K562 (cell line): ENCODE data around the gene XRCC5. TPM values are rescaled to one million over a fixed set of nuclear protein-coding genes. Genes with fewer than 3 reads are reported as not detected.

Experiments
- CBX8 ChIP-seq: fragments of 200-600 bp; sonication (generic); IDR thresholded peaks from 2 replicates; pipeline ENCODE4 v1.6.1; 2012; ENCODE audit warnings: borderline replicate concordance, mixed run types, low read depth, mild to moderate bottlenecking, moderate library complexity, mixed read lengths, low read length, control low read depth, inconsistent platforms; ENCODE audit not compliant: poor library complexity, severe bottlenecking; ENCODE audit errors: extremely low read depth
- CHD2 ChIP-seq: IDR thresholded peaks from 2 replicates; pipeline ENCODE4 v1.6.1; 2011; ENCODE audit warnings: low read depth, low read length
- CREB1 ChIP-seq, 2 experiments: sonication (generic) in 1 of 2; formaldehyde crosslinking in 1 of 2; IDR thresholded peaks; 2 replicates each; pipeline versions ENCODE4 v1.6.1 to v1.8.0; 2012 to 2022; ENCODE audit warnings: inconsistent platforms in 1 of 2, mild to moderate bottlenecking in 1 of 2, missing genetic modification reagents in 1 of 2, moderate library complexity in 1 of 2
- CREBBP ChIP-seq: IDR thresholded peaks from one replicate; pipeline ENCODE4 v1.6.1; 2012; ENCODE audit warnings: low read depth, mild to moderate bottlenecking, control low read depth, inconsistent platforms, low read length
- CREM ChIP-seq: IDR thresholded peaks from 2 replicates; pipeline ENCODE4 v1.6.1; 2014; ENCODE audit warnings: antibody characterized with exemption, low read depth
- ESRRB ChIP-seq: fragments of 250-450 bp; sonication (Bioruptor Pico); IDR thresholded peaks from 2 replicates; pipeline ENCODE4 v1.5.0; 2020; ENCODE audit warnings: mild to moderate bottlenecking, moderate library complexity, borderline replicate concordance
- HDAC6 ChIP-seq: IDR thresholded peaks from 2 replicates; pipeline ENCODE4 v1.6.1; 2012; ENCODE audit warnings: low read depth, mild to moderate bottlenecking, control low read depth, inconsistent platforms, low read length, moderate library complexity
- KHSRP ChIP-seq: fragments of 450-650 bp; IDR thresholded peaks from 2 replicates; pipeline ENCODE4 v1.6.1; 2017
- NR1H2 ChIP-seq: sonication (generic); formaldehyde crosslinking; IDR thresholded peaks from 2 replicates; pipeline ENCODE4 v1.4.0; 2020; ENCODE audit warnings: mild to moderate bottlenecking, missing genetic modification reagents
- PREB ChIP-seq: sonication (generic); formaldehyde crosslinking; IDR thresholded peaks from 2 replicates; pipeline ENCODE4 v1.8.1; 2023; ENCODE audit warnings: mild to moderate bottlenecking, missing genetic modification reagents
- SIX5 ChIP-seq, 2 experiments: IDR thresholded peaks; 2 replicates each; pipeline ENCODE4 v1.6.1; 2011; ENCODE audit warnings: low read length in 2 of 2, borderline replicate concordance in 1 of 2, low read depth in 1 of 2, mild to moderate bottlenecking in 1 of 2, moderate library complexity in 1 of 2; ENCODE audit not compliant: insufficient read depth in 1 of 2
- TAL1 ChIP-seq: fragments of 450-650 bp; IDR thresholded peaks from 2 replicates; pipeline ENCODE4 v1.6.1; 2016; ENCODE audit warnings: mild to moderate bottlenecking
- TOE1 ChIP-seq, 2 experiments: fragments of 450-650 bp in 1 of 2; sonication (generic) in 1 of 2; formaldehyde crosslinking in 1 of 2; IDR thresholded peaks; 2 replicates each; pipeline versions ENCODE4 v1.7.1 to v1.8.0; 2016 to 2022; ENCODE audit warnings: borderline replicate concordance in 2 of 2, mild to moderate bottlenecking in 2 of 2, antibody characterized with exemption in 1 of 2, inconsistent platforms in 1 of 2, low read depth in 1 of 2, missing genetic modification reagents in 1 of 2, moderate library complexity in 1 of 2
- U2AF1 ChIP-seq: fragments of 200-400 bp; formaldehyde crosslinking; optimal IDR thresholded peaks from 2 replicates; pipeline ENCODE3; 2017; ENCODE audit warnings: mild to moderate bottlenecking, low read depth, low read length, moderate library complexity
- ZC3H8 ChIP-seq: fragments of 450-650 bp; IDR thresholded peaks from 2 replicates; pipeline ENCODE4 v1.6.1; 2017
- ZKSCAN3 ChIP-seq: fragments of 250-450 bp; sonication (Bioruptor Pico); IDR thresholded peaks from 2 replicates; pipeline ENCODE4 v1.4.0; 2020
- ZNF280A ChIP-seq: fragments of 450-650 bp; IDR thresholded peaks from 2 replicates; pipeline ENCODE4 v1.6.1; 2018; ENCODE audit warnings: mild to moderate bottlenecking, low read depth; ENCODE audit not compliant: partially characterized antibody
- ZNF316 ChIP-seq: fragments of 450-650 bp; IDR thresholded peaks from 2 replicates; pipeline ENCODE4 v1.6.1; 2016
- ZNF444 ChIP-seq: fragments of 250-450 bp; sonication (Bioruptor Pico); IDR thresholded peaks from 2 replicates; pipeline ENCODE4 v1.4.0; 2020; ENCODE audit warnings: mild to moderate bottlenecking, moderate library complexity
- ZNF445 ChIP-seq: fragments of 250-450 bp; sonication (Bioruptor Pico); IDR thresholded peaks from 2 replicates; pipeline ENCODE4 v1.4.0; 2020; ENCODE audit warnings: low read depth, mild to moderate bottlenecking, moderate library complexity
- ZNF561 ChIP-seq: fragments of 450-650 bp; formaldehyde crosslinking; conservative IDR thresholded peaks from 2 replicates; pipeline ENCODE4 v1.4.0; 2020; ENCODE audit warnings: mild to moderate bottlenecking, moderate library complexity
- ZNF695 ChIP-seq: fragments of 450-650 bp; formaldehyde crosslinking; IDR thresholded peaks from 2 replicates; pipeline ENCODE4 v1.4.0; 2020; ENCODE audit warnings: mild to moderate bottlenecking, moderate library complexity
- ZNF780A ChIP-seq: fragments of 250-450 bp; sonication (Bioruptor Pico); IDR thresholded peaks from 2 replicates; pipeline ENCODE4 v1.5.0; 2021; ENCODE audit warnings: mild to moderate bottlenecking
- ZNF79 ChIP-seq: fragments of 250-450 bp; sonication (Bioruptor Pico); IDR thresholded peaks from 2 replicates; pipeline ENCODE4 v1.4.0; 2020; ENCODE audit warnings: low read depth, mild to moderate bottlenecking, moderate library complexity
- polyA plus RNA-seq, 8 experiments: library from polyadenylated mRNA; depleted of rRNA in 4 of 8; stranded (reverse) in 5 of 8; unstranded in 3 of 8; fragments of >200 nt; fragmentation: Nextera tagmentation in 2 of 8; fragmentation: Illumina TruSeq in 1 of 8; extraction: Ambion mirVana in 2 of 8; extraction: Trizol in 1 of 8; gene quantifications; 2 replicates each; pipeline versions ENCODE4 v1.2.1 to v1.2.3, GENCODE V29; 2011 to 2014; ENCODE audit warnings: inconsistent platforms in 1 of 8, missing spikeins in 1 of 8
- total RNA-seq, 7 experiments: library from RNA; depleted of rRNA in 6 of 7; stranded (reverse); fragments of >200 nt in 6 of 7; fragmentation: Illumina TruSeq in 2 of 7; extraction: Trizol in 2 of 7; gene quantifications; 2 replicates each; pipeline versions ENCODE4 v1.2.1 to v1.2.3, GENCODE V29; 2011 to 2021; ENCODE audit warnings: low replicate concordance in 1 of 7
- TF ChIP-seq, protein P1 (sequence below): IDR thresholded peaks from 2 replicates; pipeline ENCODE4 v1.6.1; 2012; ENCODE audit warnings: low read depth, low read length, improper control_type of control experiment, borderline replicate concordance
- TF ChIP-seq, protein P2 (sequence below): fragments of 250-450 bp; sonication (Bioruptor Pico); IDR thresholded peaks from 2 replicates; pipeline ENCODE4 v1.4.0; 2020

The XRCC5 gene
- total and polyA plus RNA-seq, 9 of the 15 experiments (the other 6 are each of a cell fraction or from before 2014, with no cell fraction given): 168 to 551 (median 297) TPM

DNA sequence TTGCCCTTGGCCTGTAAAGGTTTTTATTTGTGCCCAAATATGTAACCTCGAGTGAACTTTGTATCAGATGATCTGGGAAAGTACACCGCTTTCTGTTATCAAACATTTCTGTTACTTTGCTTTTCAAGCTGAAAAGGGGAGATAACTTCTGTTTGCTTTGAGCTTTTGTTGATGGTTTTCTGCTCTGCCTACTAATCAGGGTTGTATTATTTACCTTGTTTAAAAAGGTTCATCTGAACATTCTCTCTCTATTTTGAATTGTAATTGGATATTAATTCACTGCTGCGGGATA is 79.4 kb downstream of the XRCC5 start (continued):
- TF ChIP-seq, protein P1, sequence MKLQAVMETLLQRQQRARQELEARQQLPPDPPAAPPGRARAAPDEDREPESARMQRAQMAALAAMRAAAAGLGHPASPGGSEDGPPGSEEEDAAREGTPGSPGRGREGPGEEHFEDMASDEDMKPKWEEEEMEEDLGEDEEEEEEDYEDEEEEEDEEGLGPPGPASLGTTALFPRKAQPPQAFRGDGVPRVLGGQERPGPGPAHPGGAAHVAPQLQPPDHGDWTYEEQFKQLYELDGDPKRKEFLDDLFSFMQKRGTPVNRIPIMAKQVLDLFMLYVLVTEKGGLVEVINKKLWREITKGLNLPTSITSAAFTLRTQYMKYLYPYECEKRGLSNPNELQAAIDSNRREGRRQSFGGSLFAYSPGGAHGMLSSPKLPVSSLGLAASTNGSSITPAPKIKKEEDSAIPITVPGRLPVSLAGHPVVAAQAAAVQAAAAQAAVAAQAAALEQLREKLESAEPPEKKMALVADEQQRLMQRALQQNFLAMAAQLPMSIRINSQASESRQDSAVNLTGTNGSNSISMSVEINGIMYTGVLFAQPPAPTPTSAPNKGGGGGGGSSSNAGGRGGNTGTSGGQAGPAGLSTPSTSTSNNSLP: peak; percentile 47; the same call in 1 of the 2 replicates
- TF ChIP-seq ESRRB (no peak), ZNF280A (no peak), ZC3H8 (no peak), CHD2 (no peak), NR1H2 (CRISPR knock-in tag) (no peak), CREB1 (IDR thresholded peaks at IDR 0.05) (no peak), CREB1 (CRISPR knock-in tag; IDR thresholded peaks at IDR 0.05) (no peak), ZNF780A (CRISPR knock-in tag) (no peak), ZNF79 (CRISPR knock-in tag) (no peak), ZNF445 (CRISPR knock-in tag) (no peak), ZNF561 (CRISPR knock-in tag) (no peak), U2AF1 (no peak), CREM (peak; percentile 39; the same call in 1 of the 2 replicates), ZNF316 (no peak), CREBBP (no peak), HDAC6 (no peak), PREB (CRISPR knock-in tag) (no peak), SIX5 (IDR thresholded peaks at IDR 0.05; ENCODE audit: borderline replicate concordance in 1 of 2, insufficient read depth in 1 of 2, low read depth in 1 of 2, low read length in 2 of 2) (no peak), TOE1 (IDR thresholded peaks at IDR 0.05; ENCODE audit: borderline replicate concordance) (no peak), TOE1 (CRISPR knock-in tag; IDR thresholded peaks at IDR 0.05; ENCODE audit: borderline replicate concordance, low read depth) (no peak), ZNF444 (CRISPR knock-in tag) (no peak), ZNF695 (CRISPR knock-in tag) (no peak), ZKSCAN3 (no peak), KHSRP (no peak), CBX8 (no peak), TAL1 (peak; percentile 92)
- TF ChIP-seq, protein P2, sequence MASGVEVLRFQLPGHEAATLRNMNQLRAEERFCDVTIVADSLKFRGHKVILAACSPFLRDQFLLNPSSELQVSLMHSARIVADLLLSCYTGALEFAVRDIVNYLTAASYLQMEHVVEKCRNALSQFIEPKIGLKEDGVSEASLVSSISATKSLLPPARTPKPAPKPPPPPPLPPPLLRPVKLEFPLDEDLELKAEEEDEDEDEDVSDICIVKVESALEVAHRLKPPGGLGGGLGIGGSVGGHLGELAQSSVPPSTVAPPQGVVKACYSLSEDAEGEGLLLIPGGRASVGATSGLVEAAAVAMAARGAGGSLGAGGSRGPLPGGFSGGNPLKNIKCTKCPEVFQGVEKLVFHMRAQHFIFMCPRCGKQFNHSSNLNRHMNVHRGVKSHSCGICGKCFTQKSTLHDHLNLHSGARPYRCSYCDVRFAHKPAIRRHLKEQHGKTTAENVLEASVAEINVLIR: no peak
